GM18909 (cell line): ENCODE data around the gene YIPF2.
"Not testable (repeated sequence)": the region's sequence is repeated elsewhere in the genome, so short reads cannot be mapped to it uniquely, and the experiment has no call there.

Experiments
- ATAC-seq: cut with Tn5 transposase; IDR thresholded peaks from one replicate; pipeline ENCODE4 v1.9.1; 2021; ENCODE audit warnings: mild to moderate bottlenecking; ENCODE audit not compliant: unreplicated experiment, poor library complexity

YIPF2 gene

DNA sequence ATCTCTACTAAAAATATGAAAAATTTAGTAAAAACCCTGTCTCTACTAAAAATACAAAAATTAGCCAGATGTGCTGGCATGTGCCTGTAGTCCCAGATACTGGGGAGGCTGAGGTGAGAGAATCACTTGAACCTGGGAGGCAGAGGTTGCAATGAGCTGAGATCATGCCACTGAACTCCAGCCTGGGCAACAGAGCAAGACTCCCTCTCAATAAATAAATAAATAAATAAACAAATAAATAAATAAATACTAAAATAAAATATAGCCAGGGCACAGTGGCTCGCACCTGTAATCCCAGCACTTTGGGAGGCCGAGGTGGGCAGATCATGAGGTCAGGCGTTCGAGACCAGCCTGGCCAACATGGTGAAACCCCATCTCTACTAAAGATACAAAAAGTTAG, 15.0 kb upstream of the YIPF2 start:
- ATAC-seq = not testable (repeated sequence)

DNA sequence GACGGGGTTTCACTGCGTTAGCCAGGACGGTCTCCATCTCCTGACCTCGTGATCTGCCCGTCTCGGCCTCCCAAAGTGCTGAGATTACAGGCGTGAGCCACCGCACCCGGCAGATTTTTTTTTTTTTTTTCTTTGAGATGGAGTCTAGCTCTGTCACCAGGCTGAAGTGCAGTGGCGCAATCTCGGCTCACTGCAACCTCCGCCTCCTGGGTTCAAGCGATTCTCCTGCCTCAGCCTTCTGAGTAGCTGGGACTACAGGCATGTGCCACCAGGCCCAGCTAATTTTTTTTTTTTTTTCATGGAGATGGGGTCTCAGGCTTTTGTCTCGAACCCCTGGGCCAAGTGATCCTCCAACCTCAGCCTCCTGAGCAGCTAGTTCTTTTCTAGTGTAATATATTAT, 13.2 kb upstream of the YIPF2 start:
- not testable (repeated sequence) for ATAC-seq

- no peak for ATAC-seq
Measured at GRCh38 chr19:10936661-10937084, 8.2 kb upstream of the YIPF2 start.

DNA sequence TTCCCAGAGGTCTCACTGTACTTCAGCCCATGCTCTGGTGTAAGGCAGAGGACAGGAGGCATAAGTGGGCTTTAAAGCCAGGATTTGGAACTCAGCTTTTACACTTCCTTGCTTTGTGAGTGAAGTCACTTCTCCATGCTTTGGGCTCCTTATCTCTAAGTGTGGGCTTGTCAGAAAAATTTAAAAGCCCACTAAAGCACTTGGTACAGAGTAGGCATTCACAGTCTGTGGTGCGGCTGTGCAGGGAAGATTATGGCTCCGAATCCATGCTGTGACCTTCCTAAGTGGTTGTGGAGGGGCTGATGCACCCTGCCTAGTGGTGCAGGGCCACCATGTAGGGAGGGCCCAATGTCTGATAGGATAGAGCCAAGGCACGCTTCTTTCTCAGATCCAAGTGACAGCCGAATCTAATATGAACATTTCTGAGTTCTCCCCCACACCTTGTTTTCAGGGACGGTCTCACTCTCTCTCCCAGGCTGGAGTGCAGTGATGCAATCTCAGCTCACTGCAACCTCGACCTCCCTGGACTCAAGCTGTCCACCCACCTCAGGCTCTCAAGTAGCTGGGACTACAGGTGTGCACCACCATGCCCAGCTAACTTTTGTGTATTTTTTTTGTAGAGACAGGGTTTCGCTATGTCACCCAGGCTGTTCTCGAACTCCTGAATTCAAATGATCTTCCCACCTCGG, 7.1 kb upstream of the YIPF2 start:
- no peak for ATAC-seq

- no peak for ATAC-seq
Measured at GRCh38 chr19:10929402-10929794, 959 bp upstream of the YIPF2 start.

DNA sequence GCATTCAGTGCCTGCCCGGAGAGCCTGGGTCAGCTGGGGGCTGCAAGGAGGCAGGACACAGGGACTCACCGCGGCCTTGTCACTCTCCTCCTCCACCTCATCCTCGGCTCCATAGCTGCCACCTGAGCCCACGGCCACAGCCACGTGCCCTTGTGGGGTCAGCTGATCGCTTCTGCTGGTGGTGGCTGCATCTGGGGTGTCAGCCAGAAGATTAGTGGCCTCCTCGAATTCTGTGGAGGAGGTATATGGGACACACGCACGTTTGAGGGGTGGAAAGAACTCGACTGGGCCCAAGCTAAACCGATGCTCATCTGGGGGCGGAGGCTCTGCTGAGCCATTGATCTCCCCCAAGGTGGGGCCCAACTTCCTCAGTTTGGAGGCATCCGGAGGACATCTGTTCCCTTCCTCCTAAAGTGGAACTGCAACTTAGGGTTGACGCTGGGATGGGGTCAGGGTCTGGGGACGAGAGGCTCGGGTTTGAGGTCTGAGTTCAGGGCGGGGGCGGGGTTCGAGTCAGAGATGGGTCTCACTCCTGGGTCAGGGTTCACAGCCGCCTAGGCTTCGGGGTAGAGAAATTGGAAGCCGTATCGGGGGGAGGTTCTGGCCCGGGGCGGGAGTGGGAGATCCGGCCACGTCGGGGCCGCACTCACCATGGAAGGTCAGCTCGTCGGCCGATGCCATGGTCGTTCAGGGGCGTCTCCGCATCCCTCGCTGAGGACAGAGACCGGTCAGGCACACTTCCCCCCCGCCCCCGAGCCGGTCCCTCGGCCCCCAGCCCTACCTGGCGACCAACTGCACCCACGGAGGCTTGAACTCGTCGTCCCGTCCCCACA, 493 bp downstream of the YIPF2 start:
- ATAC-seq = no peak

DNA sequence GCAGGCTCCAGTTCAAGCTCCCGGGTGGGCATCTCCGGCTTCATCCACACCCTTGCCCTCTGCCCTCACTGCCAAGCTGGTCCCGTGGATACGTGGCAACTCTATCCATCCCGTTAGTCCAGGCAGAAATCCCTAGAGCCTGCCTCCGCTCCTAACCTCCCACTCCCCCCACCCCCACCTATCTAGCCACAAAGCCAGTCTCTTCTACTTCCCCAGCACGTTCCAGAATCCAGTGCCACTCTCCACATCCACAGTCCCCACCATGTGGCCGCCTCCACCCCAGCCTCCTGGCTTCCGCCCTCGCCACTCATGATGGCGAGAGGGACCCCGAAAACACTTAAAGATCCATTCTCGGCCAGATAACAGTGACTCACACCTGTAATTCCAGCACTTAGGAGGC, 3.8 kb downstream of the YIPF2 start:
- ATAC-seq = no peak

GRCh38 chr19:10923260-10924112, 5.0 kb downstream of the YIPF2 start:
- ATAC-seq = no peak

DNA sequence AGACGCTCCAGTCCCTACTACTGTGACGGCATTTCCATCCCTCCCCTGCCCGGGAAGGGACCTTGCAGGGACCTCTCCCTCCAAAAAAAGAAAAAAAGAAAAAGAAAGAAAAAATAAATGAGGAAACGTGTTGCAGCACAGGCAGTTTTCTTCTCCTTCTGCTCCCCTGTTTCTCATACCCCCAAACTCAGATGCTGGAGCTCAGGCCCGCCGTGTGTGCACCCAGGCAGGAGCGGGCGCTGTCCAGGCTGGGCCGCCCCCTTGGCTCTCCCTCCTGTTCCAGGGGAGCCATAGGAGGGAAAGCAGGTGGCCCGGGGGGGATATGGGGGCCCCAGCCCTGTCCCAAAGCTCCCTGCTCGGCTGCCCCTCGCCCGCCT, 5.8 kb downstream of the YIPF2 start:
- no peak for ATAC-seq

GRCh38 chr19:10921910-10922637, 6.4 kb downstream of the YIPF2 start:
- no peak for ATAC-seq

GRCh38 chr19:10921199-10921909, 7.1 kb downstream of the YIPF2 start:
- no peak for ATAC-seq

DNA sequence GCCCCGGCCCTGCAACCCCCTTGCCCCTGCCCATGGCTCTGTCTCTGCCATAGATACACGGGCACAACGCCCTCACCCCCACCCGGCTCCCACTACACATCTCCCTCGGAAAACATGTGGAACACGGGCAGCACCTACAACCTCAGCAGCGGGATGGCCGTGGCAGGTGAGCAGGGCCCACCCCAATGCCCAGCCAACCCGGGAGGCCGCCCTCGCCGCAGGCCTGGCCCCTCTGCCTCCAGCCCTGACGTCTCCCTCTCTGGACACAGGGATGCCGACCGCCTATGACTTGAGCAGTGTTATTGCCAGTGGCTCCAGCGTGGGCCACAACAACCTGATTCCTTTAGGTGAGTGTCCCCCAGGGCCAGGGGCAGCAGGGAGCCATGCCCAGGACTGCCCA, 7.7 kb downstream of the YIPF2 start:
- no peak for ATAC-seq

DNA sequence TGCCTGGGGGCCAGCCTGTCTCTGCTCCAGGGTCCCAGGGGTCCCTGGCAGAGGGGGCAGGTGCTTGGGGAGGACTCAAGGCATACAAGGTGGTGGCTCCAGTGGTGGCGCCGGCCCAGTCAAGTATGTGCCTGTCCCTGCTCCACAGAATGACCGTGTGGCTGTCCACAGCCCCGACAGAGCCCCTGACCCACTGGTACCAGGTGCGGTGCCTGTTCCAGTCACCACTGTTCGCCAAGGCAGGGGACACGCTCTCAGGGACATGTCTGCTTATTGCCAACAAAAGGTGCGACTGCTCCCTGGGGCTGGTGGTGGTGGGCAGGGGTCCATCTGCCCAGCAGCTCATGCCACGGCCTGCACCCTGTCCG, 8.2 kb downstream of the YIPF2 start:
- no peak for ATAC-seq

GRCh38 chr19:10919352-10920287, 8.8 kb downstream of the YIPF2 start:
- no peak for ATAC-seq

GRCh38 chr19:10918359-10918758, 10.1 kb downstream of the YIPF2 start:
- no peak for ATAC-seq

GRCh38 chr19:10916602-10917001, 11.8 kb downstream of the YIPF2 start:
- no peak for ATAC-seq

- ATAC-seq = no peak
Measured at GRCh38 chr19:10915130-10916091, 13.0 kb downstream of the YIPF2 start.
